ENCODE results near the gene CTRB2.

CTRB2 gene

GRCh38 chr16:75172578-75172977, 34.4 kb downstream of the CTRB2 start:
- DNase-seq (ENCODE audit: low read depth), result no peak

- DNase-seq (ENCODE audit: low read depth), result no peak
These were observed 37.0 kb downstream of the CTRB2 start for GRCh38 chr16:75169899-75170405.

- DNase-seq (ENCODE audit: low read depth), result no peak
These were observed 46.6 kb downstream of the CTRB2 start for GRCh38 chr16:75160386-75160785.

Measured in stimulated activated CD8-positive, alpha-beta memory T cell treated with anti-CD3 and anti-CD28 coated beads, Interleukin-15, amount 100 ng/mL, for 1 hour (primary cell).